Spleen (tissue), 11 donors: ENCODE measurements around the gene CCL17. TPM values are rescaled to one million over a fixed set of nuclear protein-coding genes. Genes with fewer than 3 reads are reported as not detected.

Experiments
- DNase-seq: peaks from one replicate; pipeline ENCODE4 v3.0.0-alpha.2; 2020
- H3K27ac ChIP-seq, 8 donors: fragments of 200-600 bp; sonication (generic) in 7 of 8; 1 replicate in 4 of 8; 2 replicates in 4 of 8; pipeline versions ENCODE4 v1.5.0 to v1.8.0; 2016 to 2021; ENCODE audit warnings: inconsistent platforms in 4 of 8, mild to moderate bottlenecking in 4 of 8, moderate library complexity in 1 of 8
- H3K27me3 ChIP-seq, 7 donors: fragments of 200-600 bp; sonication (generic) in 6 of 7; replicated peaks in 1 of 7; 1 replicate in 4 of 7; 2 replicates in 3 of 7; pipeline versions ENCODE4 v1.5.0 to v1.8.0; 2016 to 2021; ENCODE audit warnings: inconsistent platforms in 3 of 7, mild to moderate bottlenecking in 1 of 7
- H3K36me3 ChIP-seq, 6 donors: fragments of 200-600 bp; sonication (generic) in 5 of 6; 1 replicate in 4 of 6; 2 replicates in 2 of 6; pipeline versions ENCODE4 v1.5.0 to v1.8.0; 2016 to 2021; ENCODE audit warnings: inconsistent platforms in 2 of 6
- H3K4me1 ChIP-seq, 6 donors: fragments of 200-600 bp; sonication (generic) in 5 of 6; 1 replicate in 3 of 6; 2 replicates in 3 of 6; pipeline versions ENCODE4 v1.5.0 to v1.8.0; 2016 to 2021; ENCODE audit warnings: inconsistent platforms in 3 of 6
- H3K4me3 ChIP-seq, 8 donors: fragments of 200-600 bp; sonication (generic) in 7 of 8; 1 replicate in 4 of 8; 2 replicates in 4 of 8; pipeline versions ENCODE4 v1.5.0 to v1.8.0; 2016 to 2021; ENCODE audit warnings: inconsistent platforms in 4 of 8, mild to moderate bottlenecking in 4 of 8, moderate library complexity in 2 of 8
- H3K9me3 ChIP-seq, 8 donors: fragments of 200-600 bp; sonication (generic) in 7 of 8; 1 replicate in 4 of 8; 2 replicates in 4 of 8; pipeline versions ENCODE4 v1.5.0 to v1.8.0; 2016 to 2021; ENCODE audit warnings: inconsistent platforms in 4 of 8
- POLR2A ChIP-seq, 3 donors: fragments of 450-650 bp; IDR thresholded peaks; one replicate each; pipeline ENCODE4 v1.5.1; 2017; ENCODE audit warnings: antibody characterized with exemption in 3 of 3, mild to moderate bottlenecking in 1 of 3
- POLR2AphosphoS5 ChIP-seq, 3 donors: sonication (generic); formaldehyde crosslinking; IDR thresholded peaks; one replicate each; pipeline ENCODE4 v1.5.1; 2017; ENCODE audit warnings: antibody characterized with exemption in 3 of 3
- WGBS, 5 donors: extraction: QIAGEN DNeasy Blood & Tissue Kit in 3 of 5; methylation state at CpG; one replicate each; pipeline versions ENCODE4 v1.1.5 to v1.1.7; 2013 to 2018; 5-methylcytosine and 5-hydroxymethylcytosine counted together
- intact Hi-C: fragments of 100-400 bp; cut with DNase I; formaldehyde crosslinking; loops from one replicate; pipeline ENCODE4 v1.15.0; 2023; ENCODE audit warnings: low total_unique reads
- polyA plus RNA-seq, 3 donors: library from polyadenylated mRNA; stranded (reverse); fragments of 200-250 nt; gene quantifications; one replicate each; pipeline ENCODE4 v1.2.1, GENCODE V29; 2013
- total RNA-seq, 7 donors: library from RNA; depleted of rRNA in 3 of 7; stranded (reverse); fragments of >200 nt in 3 of 7; fragmentation: NEBNext Ultra II Directional in 4 of 7; extraction: Animal tissue kit (Norgen Biotek cat#: 25700) in 4 of 7; gene quantifications; one replicate each; pipeline versions ENCODE4 v1.1.0 to v1.2.1, GENCODE V29; 2016 to 2021
- TF ChIP-seq, protein P1 (sequence below), 11 experiments: fragments of 200-600 bp in 7 of 11; fragments of 450-650 bp in 4 of 11; sonication (generic) in 4 of 11; IDR thresholded peaks in 8 of 11; conservative IDR thresholded peaks in 3 of 11; 1 replicate in 7 of 11; 2 replicates in 4 of 11; pipeline versions ENCODE4 v1.4.0 to v1.8.0; 2016 to 2021; ENCODE audit warnings: antibody characterized with exemption in 11 of 11, inconsistent platforms in 4 of 11, mild to moderate bottlenecking in 1 of 11
- donor health status: healthy with polysubstance abuse.
- donor health status: DM: no; HTN: no; CAD: no; lungs with moderate emphysema.
- donor health status: DM: no; HTN: no; CAD: no.
- donor health status: Bipolar disorder and iron deficiency.
- donor health status: healthy.
- donor health status: DM: no; HTN: no; CAD: no.
- donor health status: DM: yes; HTN: yes; CAD: no.

The CCL17 gene
- total and polyA plus RNA-seq, 10 donors: 0.29 to 4.0 (median 2.0) TPM; not detected in 4

DNA sequence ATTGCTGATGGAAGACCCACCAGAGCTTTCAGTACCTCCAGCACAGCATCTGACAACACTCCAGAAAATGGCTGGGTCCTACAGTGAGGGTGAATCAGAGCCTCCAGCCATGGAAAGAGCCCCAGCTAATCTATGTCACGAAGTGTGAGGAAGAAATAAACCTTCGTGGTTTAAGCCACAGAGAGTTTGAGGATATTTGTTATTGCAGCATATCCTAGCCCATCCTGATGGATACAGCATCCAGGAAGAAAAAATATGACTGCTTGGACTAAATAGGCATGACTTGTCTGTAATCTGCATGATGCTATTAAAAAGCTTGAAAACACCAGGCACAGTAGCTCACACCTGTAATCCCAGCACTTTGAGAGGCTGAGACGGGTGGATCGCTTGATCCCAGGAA lies 13.3 kb upstream of the CCL17 start:
- intact Hi-C loops: no loop called here
- H3K9me3 ChIP-seq: no peaks in the 10 kb centered on the region
- TF ChIP-seq, protein P1, sequence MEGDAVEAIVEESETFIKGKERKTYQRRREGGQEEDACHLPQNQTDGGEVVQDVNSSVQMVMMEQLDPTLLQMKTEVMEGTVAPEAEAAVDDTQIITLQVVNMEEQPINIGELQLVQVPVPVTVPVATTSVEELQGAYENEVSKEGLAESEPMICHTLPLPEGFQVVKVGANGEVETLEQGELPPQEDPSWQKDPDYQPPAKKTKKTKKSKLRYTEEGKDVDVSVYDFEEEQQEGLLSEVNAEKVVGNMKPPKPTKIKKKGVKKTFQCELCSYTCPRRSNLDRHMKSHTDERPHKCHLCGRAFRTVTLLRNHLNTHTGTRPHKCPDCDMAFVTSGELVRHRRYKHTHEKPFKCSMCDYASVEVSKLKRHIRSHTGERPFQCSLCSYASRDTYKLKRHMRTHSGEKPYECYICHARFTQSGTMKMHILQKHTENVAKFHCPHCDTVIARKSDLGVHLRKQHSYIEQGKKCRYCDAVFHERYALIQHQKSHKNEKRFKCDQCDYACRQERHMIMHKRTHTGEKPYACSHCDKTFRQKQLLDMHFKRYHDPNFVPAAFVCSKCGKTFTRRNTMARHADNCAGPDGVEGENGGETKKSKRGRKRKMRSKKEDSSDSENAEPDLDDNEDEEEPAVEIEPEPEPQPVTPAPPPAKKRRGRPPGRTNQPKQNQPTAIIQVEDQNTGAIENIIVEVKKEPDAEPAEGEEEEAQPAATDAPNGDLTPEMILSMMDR (IDR thresholded peaks at IDR 0.05 in 8 of 11, conservative IDR thresholded peaks at IDR 0.05 in 3 of 11): no peak
- TF ChIP-seq POLR2AphosphoS5 (IDR thresholded peaks at IDR 0.05) (no peak), POLR2A (IDR thresholded peaks at IDR 0.05) (no peak)
- no peak overlapping the region for H3K27ac ChIP-seq
- H3K4me3 ChIP-seq: no peak overlapping the region
- H3K4me1 ChIP-seq: no peaks in the 10 kb centered on the region
- H3K36me3 ChIP-seq: no peaks in the 10 kb centered on the region
- no peak for DNase-seq
- H3K27me3 ChIP-seq: no peaks in the 10 kb centered on the region
- 73 to 81% (median 76%) methylated on average over 4 of the region's 4 CpGs for WGBS, 5 donors

DNA sequence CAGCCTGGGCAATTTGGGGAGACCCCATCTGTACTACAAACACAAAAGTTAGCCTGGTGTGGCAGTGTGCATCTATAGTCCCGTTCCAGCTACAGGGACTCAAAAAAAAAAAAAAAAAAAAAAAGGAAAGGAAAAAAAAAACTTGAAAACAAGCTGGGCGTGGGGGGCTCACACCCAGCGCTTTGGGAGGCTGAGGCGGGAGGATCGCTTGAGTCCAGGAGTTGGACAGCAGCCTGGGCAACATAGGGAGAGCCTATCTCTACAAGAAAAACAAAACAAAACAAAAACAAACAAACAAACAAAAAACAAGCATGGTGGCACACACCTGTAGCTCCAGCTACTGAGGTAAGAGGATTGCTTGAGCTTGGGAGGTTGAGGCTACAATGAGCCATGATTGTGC lies 12.9 kb upstream of the CCL17 start:
- 87 to 96% (median 89%) methylated on average over 5 of the region's 5 CpGs for whole genome bisulfite sequencing, 5 donors
- H3K27ac ChIP-seq: no peak overlapping the region
- H3K4me1 ChIP-seq: no peaks in the 10 kb centered on the region
- DNase-seq: no peak
- no peaks in the 10 kb centered on the region for H3K36me3 ChIP-seq
- H3K9me3 ChIP-seq: no peaks in the 10 kb centered on the region
- H3K27me3 ChIP-seq: no peaks in the 10 kb centered on the region
- intact Hi-C loops: no loop called here
- H3K4me3 ChIP-seq: no peak overlapping the region
- no peak for TF ChIP-seq POLR2A (IDR thresholded peaks at IDR 0.05)
- TF ChIP-seq, protein P1 (IDR thresholded peaks at IDR 0.05 in 8 of 11, conservative IDR thresholded peaks at IDR 0.05 in 3 of 11): no peak
- no peak for TF ChIP-seq POLR2AphosphoS5 (IDR thresholded peaks at IDR 0.05)

DNA sequence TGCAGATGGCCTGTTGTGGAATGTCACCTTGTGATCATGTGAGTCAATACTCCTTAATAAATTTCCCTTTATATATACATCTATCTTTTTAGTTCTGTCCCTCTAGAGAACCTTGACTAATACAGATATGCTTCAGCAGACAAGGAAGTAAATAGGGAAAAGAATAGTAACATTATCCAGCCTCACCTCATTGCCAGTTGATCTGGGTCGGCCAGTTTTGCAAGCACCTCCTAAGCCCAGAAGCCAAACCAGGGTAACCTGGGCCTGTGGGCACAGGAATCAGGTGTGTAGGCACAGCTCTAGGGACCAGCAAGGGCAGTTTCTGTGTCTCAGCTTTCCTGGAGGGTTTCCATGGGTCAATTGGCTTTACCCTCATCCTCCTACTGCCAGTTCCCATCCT lies 11.9 kb upstream of the CCL17 start:
- intact Hi-C loops: no loop called here
- peak; percentile 11 for DNase-seq
- Histone ChIP-seq H3K27me3 (no peaks in the 10 kb centered on the region), H3K4me3 (no peak overlapping the region), H3K9me3 (no peaks in the 10 kb centered on the region), H3K4me1 (no peaks in the 10 kb centered on the region), H3K36me3 (no peaks in the 10 kb centered on the region), H3K27ac (no peak overlapping the region)
- TF ChIP-seq, protein P1 (IDR thresholded peaks at IDR 0.05 in 8 of 11, conservative IDR thresholded peaks at IDR 0.05 in 3 of 11): no peak
- no peak for TF ChIP-seq POLR2AphosphoS5 (IDR thresholded peaks at IDR 0.05)
- no peak for TF ChIP-seq POLR2A (IDR thresholded peaks at IDR 0.05)
- whole genome bisulfite sequencing, 5 donors: 47 to 96% (median 88%) methylated on average over 1 of the region's 1 CpG

DNA sequence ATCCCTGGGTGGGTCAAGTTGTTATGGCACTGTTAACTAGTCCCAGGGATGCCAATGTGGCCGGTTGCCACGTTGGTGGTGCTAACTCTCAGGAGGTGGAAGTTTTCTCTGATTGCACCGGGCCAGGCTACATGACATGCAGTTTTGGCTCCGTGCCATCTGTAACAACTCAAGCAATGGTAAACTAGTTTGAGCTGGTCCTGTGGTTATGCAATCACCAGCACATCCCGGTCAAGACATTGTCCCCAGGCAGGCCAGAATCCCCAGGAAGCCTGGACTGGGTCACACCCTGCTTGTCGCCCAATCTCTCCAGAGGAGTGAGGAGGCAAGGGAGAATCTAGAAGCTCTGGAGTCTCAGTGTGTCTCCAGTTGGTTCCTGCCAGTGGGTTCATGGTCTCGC lies 10.1 kb upstream of the CCL17 start:
- Histone ChIP-seq H3K36me3 (no peaks in the 10 kb centered on the region), H3K27ac (no peak overlapping the region), H3K4me3 (no peak overlapping the region), H3K27me3 (no peaks in the 10 kb centered on the region), H3K9me3 (no peaks in the 10 kb centered on the region), H3K4me1 (no peaks in the 10 kb centered on the region)
- TF ChIP-seq POLR2A (IDR thresholded peaks at IDR 0.05): no peak
- TF ChIP-seq, protein P1 (IDR thresholded peaks at IDR 0.05 in 8 of 11, conservative IDR thresholded peaks at IDR 0.05 in 3 of 11): no peak
- no peak for TF ChIP-seq POLR2AphosphoS5 (IDR thresholded peaks at IDR 0.05)
- intact Hi-C loops: no loop called here
- no peak for DNase-seq
- WGBS, 5 donors: 56 to 68% (median 62%) methylated on average over 7 of the region's 7 CpGs
